GM12864 (cell line): ENCODE measurements around the gene CSH1.
A peak's percentile ranks its signal among the peaks of the same experiment; 100 is the strongest.
"Not testable (repeated sequence)": the region's sequence is repeated elsewhere in the genome, so short reads cannot be mapped to it uniquely, and the experiment has no call there.

Experiments used
- DNase-seq: peaks from one replicate; pipeline ENCODE4 v3.0.0-alpha.2; 2011; ENCODE audit warnings: low read depth
- H3K4me3 ChIP-seq: 2 replicates; pipeline ENCODE4 v1.5.1; 2011; ENCODE audit warnings: mild to moderate bottlenecking, low read depth, low read length, control low read depth
- CTCF ChIP-seq: IDR thresholded peaks from 2 replicates; pipeline ENCODE4 v1.5.1; 2011; ENCODE audit warnings: low read depth, mild to moderate bottlenecking, moderate library complexity, low read length, control low read depth, inconsistent platforms; ENCODE audit errors: missing control alignments

Gene CSH1

DNA sequence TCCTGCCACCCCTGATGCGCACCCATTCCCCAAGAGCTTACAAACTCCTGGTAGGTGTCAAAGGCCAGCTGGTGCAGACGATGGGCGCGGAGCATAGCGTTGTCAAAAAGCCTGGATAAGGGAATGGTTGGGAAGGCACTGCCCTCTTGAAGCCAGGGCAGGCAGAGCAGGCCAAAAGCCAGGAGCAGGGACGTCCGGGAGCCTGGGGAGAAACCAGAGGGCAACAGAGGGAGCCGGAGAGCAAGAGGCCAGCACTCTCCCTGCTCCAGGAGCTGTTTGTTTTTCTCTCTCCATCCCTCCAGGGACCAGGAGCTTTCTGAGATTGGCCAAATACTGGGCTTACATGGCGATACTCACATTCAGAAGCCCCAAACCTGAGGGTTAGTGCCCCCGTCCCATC is 21.9 kb upstream of the CSH1 start:
- DNase-seq: no peak
- H3K4me3 ChIP-seq: no peak overlapping the region
- TF ChIP-seq CTCF: no peak

DNA sequence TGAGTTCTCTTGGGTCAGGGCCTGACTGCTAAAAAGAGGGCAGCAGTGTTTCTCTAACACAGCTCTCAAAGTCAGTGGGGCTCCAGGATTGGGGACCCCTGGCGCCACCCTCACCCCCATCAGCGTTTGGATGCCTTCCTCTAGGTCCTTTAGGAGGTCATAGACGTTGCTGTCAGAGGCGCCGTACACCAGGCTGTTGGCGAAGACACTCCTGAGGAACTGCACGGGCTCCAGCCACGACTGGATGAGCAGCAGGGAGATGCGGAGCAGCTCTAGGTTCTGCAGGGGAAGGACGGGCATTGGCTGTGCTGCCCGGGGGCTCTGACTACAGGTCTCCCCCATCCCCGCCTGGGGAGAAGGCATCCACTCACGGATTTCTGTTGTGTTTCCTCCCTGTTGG is 21.3 kb upstream of the CSH1 start:
- no peak for TF ChIP-seq CTCF
- no peak for DNase-seq
- H3K4me3 ChIP-seq: no peak overlapping the region

DNA sequence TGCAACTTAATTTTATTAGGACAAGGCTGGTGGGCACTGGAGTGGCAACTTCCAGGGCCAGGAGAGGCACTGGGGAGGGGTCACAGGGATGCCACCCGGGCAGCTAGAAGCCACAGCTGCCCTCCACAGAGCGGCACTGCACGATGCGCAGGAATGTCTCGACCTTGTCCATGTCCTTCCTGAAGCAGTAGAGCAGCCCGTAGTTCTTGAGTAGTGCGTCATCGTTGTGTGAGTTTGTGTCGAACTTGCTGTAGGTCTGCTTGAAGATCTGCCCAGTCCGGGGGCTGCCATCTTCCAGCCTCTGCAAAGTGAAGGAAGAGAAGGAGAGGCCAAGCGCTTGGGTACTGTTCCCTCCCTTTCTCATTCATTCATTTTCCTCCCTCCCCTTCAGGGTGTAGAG is 20.8 kb upstream of the CSH1 start:
- DNase-seq, H3K4me3 ChIP-seq: not testable (repeated sequence)

DNA sequence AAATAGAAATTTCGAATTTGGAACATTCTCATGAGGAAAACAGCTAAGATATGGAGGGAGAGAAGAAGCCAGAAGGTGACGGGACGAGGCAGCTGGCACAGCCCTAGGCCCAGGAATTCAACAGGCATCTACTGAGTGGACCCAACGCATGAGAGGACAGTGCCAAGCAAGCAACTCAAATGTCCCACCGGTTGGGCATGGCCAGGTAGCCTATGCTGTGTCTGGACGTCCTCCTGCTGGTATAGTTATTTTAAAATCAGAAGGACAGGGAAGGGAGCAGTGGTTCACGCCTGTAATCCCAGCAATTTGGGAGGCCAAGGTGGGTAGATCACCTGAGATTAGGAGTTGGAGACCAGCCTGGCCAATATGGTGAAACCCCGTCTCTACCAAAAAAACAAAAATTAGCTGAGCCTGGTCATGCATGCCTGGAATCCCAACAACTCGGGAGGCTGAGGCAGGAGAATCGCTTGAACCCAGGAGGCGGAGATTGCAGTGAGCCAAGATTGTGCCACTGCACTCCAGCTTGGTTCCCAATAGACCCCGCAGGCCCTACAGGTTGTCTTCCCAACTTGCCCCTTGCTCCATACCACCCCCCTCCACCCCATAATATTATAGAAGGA is 20.3 kb upstream of the CSH1 start:
- H3K4me3 ChIP-seq: no peak overlapping the region
- TF ChIP-seq CTCF: no peak
- DNase-seq: no peak

GRCh38 chr17:63915753-63916152 is 19.4 kb upstream of the CSH1 start:
- H3K4me3 ChIP-seq, DNase-seq: not testable (repeated sequence)

DNA sequence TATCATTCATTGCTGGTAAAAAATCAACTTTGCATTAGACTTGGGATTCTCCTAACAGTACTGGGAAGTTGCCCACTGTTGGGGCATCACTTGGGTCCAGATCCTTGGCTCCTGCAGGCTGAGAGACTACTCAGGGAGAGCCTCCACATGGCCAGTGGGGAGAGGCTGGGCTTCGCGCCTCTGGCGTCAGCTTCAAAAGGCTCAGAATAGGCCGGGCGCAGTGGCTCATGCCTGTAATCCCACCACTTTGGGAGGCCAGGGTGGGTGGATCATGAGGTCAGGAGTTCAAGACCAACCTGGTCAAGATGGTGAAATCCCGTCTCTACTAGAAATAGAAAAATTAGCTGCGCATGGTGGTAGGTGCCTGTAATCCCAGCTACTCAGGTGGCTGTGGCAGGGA is 18.1 kb upstream of the CSH1 start:
- no peak for TF ChIP-seq CTCF
- no peak for DNase-seq
- no peak overlapping the region for H3K4me3 ChIP-seq

- peak; percentile 72 for TF ChIP-seq CTCF
- no peak overlapping the region for H3K4me3 ChIP-seq
- DNase-seq: no peak
These were observed 15.3 kb upstream of the CSH1 start for GRCh38 chr17:63911657-63912100.

GRCh38 chr17:63911041-63911635 is 14.8 kb upstream of the CSH1 start, which contains the start of gene CSHL1:
TSS of gene CSHL1 (minus strand) at chr17:63911258. CDS start at chr17:63911196, 62 bp downstream.
- H3K4me3 ChIP-seq: no peak within 1 kb of the TSS
- no peak for DNase-seq
- TF ChIP-seq CTCF: no peak
